Omental fat pad (tissue), 4 donors: ENCODE data around the gene FOXO3. TPM values are rescaled to one million over a fixed set of nuclear protein-coding genes. Genes with fewer than 3 reads are reported as not detected.

Experiments used
- ATAC-seq: fragments of 150-250 bp; one replicate; pipeline ENCODE4 v1.9.1; 2016; ENCODE audit warnings: mild to moderate bottlenecking, moderate library complexity; ENCODE audit not compliant: low FRiP score
- DNase-seq: peaks from one replicate; pipeline ENCODE4 v3.0.0-alpha.2; 2019; ENCODE audit warnings: low spot score
- total RNA-seq, 4 donors: library from RNA; depleted of rRNA; stranded (reverse); fragments of >200 nt; gene quantifications; one replicate each; pipeline ENCODE4 v1.1.0, GENCODE V29; 2016
- TF ChIP-seq, protein P1 (sequence below), 3 donors: fragments of 450-650 bp; IDR thresholded peaks; one replicate each; pipeline ENCODE4 v1.5.1; 2016 to 2017; ENCODE audit warnings: antibody characterized with exemption in 3 of 3, mild to moderate bottlenecking in 3 of 3, moderate library complexity in 2 of 3

Gene FOXO3
- total RNA-seq, 4 donors from 2014 or later, result 92.9 to 129 (median 113) TPM

DNA sequence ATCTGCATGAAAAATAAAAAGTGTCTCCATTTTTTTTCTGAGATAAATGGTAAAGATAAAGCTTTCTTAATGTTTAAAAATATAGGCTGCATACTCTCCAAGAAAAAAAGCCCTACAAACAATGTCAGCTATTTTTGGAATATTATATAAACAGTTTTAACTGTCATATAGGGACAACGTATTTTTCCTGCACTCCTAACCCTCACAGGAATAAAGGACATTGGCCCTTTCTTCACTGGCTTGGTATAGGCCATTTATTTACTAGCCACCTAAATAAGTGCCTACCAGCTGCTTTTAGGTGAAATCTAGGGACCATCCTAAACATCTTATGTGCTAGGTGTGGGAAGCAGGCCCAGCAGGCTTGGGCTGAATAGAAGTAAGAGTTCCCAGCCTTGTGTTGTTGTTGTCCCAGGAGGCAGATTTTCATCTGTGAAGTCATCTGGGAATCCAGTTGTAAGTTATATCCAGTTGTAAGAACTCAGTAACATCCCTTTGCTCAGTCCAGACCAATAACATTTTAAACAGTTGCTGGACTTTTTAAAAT, 21.3 kb downstream of the FOXO3 start:
- TF ChIP-seq, protein P1, sequence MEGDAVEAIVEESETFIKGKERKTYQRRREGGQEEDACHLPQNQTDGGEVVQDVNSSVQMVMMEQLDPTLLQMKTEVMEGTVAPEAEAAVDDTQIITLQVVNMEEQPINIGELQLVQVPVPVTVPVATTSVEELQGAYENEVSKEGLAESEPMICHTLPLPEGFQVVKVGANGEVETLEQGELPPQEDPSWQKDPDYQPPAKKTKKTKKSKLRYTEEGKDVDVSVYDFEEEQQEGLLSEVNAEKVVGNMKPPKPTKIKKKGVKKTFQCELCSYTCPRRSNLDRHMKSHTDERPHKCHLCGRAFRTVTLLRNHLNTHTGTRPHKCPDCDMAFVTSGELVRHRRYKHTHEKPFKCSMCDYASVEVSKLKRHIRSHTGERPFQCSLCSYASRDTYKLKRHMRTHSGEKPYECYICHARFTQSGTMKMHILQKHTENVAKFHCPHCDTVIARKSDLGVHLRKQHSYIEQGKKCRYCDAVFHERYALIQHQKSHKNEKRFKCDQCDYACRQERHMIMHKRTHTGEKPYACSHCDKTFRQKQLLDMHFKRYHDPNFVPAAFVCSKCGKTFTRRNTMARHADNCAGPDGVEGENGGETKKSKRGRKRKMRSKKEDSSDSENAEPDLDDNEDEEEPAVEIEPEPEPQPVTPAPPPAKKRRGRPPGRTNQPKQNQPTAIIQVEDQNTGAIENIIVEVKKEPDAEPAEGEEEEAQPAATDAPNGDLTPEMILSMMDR (IDR thresholded peaks at IDR 0.05), result no peak
- DNase-seq (no peak), ATAC-seq (no peak)

DNA sequence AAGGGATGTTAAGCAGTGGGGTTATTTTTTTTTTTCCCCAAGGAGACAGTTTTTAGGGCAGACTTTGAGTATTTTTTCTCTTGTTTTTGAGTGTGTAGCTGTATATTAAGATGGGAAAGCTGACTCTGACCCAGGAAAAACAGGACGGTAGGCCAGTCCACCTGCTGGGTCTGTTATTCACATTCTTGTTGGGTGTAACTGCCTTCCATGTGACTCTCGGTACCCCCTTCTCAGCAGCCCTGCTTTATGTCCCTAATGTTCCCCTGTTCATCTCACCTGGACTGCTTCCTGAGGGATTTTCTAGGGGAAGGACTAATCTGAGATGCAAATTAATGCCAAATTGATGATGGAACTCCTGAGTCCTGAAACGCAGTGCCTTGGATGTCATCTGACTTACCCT, 21.9 kb downstream of the FOXO3 start:
- TF ChIP-seq, protein P1 (IDR thresholded peaks at IDR 0.05), result no peak
- ATAC-seq (no peak), DNase-seq (no peak)

DNA sequence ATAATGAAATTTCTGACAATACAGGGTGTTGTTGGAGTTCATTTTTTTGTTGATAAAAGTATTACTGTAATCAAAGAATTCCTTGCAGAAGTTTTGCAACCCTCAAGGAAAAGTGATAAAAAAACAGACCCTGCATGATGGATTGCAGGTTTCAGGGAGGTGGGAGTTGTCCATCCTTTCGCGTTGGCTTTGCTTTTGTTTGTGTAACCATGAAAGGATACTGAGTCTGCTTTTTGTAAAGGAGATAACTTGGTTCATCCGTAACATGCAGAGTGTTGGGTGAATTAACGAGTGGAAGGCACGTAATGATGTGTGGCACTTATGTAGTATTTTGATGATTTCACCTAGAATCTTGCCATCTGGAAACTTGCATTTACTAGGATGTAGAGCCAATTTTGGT, 23.6 kb downstream of the FOXO3 start:
- TF ChIP-seq, protein P1 (IDR thresholded peaks at IDR 0.05), result no peak
- ATAC-seq, result peak; percentile 16
- no peak for DNase-seq

GRCh38 chr6:108585359-108585758, 24.6 kb downstream of the FOXO3 start:
- no peak for DNase-seq

DNA sequence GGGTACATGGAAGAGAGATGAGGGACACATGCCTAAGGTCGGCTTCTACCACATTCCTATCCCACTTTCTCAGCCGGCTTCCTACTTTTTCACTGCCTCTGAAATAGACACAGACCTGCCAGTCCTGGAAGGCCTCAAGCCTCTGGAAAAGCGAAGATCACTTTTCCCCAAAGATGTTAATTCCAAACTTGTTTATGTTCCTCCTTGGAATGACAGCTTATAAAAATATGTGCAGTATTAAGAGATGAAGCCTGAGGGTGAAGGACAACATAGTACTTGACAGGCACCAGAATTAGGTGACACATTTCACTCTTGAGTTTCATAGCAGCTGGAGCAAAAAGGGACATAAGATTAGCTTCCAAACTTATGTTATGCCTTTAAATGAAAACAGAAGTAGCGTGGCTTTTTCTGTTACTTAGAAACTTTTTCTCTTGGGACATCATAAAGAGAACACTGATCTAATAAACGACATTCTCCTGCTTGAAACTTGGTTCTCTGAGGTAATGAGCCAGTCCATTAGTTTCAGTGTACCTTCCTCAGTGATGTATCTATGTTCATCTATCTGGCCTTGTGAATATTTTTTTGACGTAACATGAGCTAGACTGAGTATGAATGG, 25.3 kb downstream of the FOXO3 start:
- no peak for DNase-seq
- ATAC-seq, result no peak
- TF ChIP-seq, protein P1 (IDR thresholded peaks at IDR 0.05), result no peak

More at GRCh38 chr6:108585359-108585758, 24.6 kb downstream of the FOXO3 start:
- no peak for ATAC-seq
- TF ChIP-seq, protein P1 (IDR thresholded peaks at IDR 0.05), result no peak

DNA sequence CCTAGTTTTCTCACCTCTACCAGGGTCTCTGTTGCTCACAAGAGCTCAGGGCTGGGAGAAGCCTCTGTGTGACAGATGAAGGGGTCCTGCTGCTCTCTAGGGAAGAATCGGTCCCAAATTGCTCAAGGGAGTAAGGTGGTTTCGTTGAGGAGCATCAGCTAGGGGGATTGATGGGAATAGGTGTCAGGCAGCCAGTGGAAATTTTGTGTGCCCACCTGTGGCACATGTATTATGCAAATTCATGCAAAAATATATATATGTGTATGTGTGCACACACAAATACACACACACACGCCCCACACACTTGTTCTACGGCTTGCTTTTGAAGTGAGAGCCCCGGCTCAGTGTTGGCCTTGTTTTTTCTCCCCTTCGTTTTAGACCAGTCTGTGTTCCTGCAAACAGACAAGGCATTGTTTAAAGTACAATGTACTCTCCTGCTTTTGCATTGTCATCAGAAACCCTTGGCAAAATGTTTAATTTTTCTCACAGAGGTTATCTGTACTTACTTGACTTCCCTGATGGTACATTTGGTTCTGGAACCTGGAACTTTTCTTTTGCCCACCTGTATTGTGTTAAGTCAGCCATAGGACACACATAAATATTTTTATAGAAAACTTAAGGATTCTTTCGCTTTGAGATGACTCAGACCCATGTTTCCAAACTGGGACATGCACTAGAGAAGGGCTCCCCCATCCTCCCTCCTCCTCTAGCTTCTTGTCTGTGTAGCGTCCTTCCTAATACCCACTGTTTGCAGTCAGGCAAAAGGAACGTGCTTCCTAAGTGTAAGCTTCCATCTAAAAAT, 26.7 kb downstream of the FOXO3 start:
- no peak for DNase-seq
- TF ChIP-seq, protein P1 (IDR thresholded peaks at IDR 0.05), result no peak
- no peak for ATAC-seq
